Measurements from ENCODE around the gene CIAPIN1.

The CIAPIN1 gene

GRCh38 chr16:57381791-57382534, 65.2 kb downstream of the CIAPIN1 start:
- no peak for DNase-seq

- DNase-seq, result no peak
These were observed 66.3 kb downstream of the CIAPIN1 start for GRCh38 chr16:57380671-57381462.

- DNase-seq, result no peak
These were observed 67.6 kb downstream of the CIAPIN1 start for GRCh38 chr16:57379579-57379978.

Data from GOT3 (cell line).